Measurements from ENCODE around the gene LSM2. TPM values are rescaled to one million over a fixed set of nuclear protein-coding genes. Genes with fewer than 3 reads are reported as not detected.

The LSM2 gene
- total and polyA plus RNA-seq, 9 of the 15 experiments (the other 6 are each of a cell fraction or from before 2014, with no cell fraction given), result 154 to 407 (median 223) TPM

- TF ChIP-seq ETV6 (IDR thresholded peaks at IDR 0.05; ENCODE audit: borderline replicate concordance in 1 of 2, low read depth in 2 of 2, low read length in 1 of 2) (peak in 1 of 2 experiments; percentile 5; a peak in 1 of 4 replicates), ETV6 (CRISPR knock-in tag; IDR thresholded peaks at IDR 0.05; ENCODE audit: borderline replicate concordance) (peak; percentile 74; the same call in 1 of the 2 replicates), PREB (CRISPR knock-in tag; IDR thresholded peaks at IDR 0.05) (peak; percentile 17; the same call in 1 of the 2 replicates), MAFF (IDR thresholded peaks at IDR 0.05; ENCODE audit: low read length) (peak; percentile 20; the same call in 1 of the 2 replicates), ZC3H8 (IDR thresholded peaks at IDR 0.05) (no peak), HDAC2 (IDR thresholded peaks at IDR 0.05) (peak; percentile 85), GTF2F1 (IDR thresholded peaks at IDR 0.05; ENCODE audit: low read depth, low read length) (peak; percentile 84; the same call in 1 of the 2 replicates), FOXJ3 (CRISPR knock-in tag; IDR thresholded peaks at IDR 0.05) (no peak), NR0B1 (IDR thresholded peaks at IDR 0.05; ENCODE audit: partially characterized antibody) (no peak), BRD4 (IDR thresholded peaks at IDR 0.05) (no peak), IRF1 (CRISPR knock-in tag; IDR thresholded peaks at IDR 0.05; ENCODE audit: borderline replicate concordance) (no peak), ZNF184 (CRISPR knock-in tag; IDR thresholded peaks at IDR 0.05) (no peak), NCOA4 (IDR thresholded peaks at IDR 0.05; ENCODE audit: partially characterized antibody) (no peak), MCM7 (IDR thresholded peaks at IDR 0.05) (no peak), SUPT5H (IDR thresholded peaks at IDR 0.05) (peak; percentile 97), RBM15 (IDR thresholded peaks at IDR 0.05; ENCODE audit: insufficient read depth, low read length) (no peak), ETV1 (tag; conservative IDR thresholded peaks at IDR 0.05; ENCODE audit: low read depth) (no peak), RAD21 (CRISPR knock-in tag; conservative IDR thresholded peaks at IDR 0.05 in 1 of 2, IDR thresholded peaks at IDR 0.05 in 1 of 2) (peak; percentile 28 to 42; a peak in 3 of 4 replicates), ZNF134 (CRISPR knock-in tag; conservative IDR thresholded peaks at IDR 0.05) (0 out of 2 replicates have a peak, but pooled peaks have one; percentile 8), ZBTB1 (CRISPR knock-in tag; IDR thresholded peaks at IDR 0.05; ENCODE audit: borderline replicate concordance, low read depth) (no peak; the same call in 1 of the 2 replicates)
- TF ChIP-seq, protein P1, sequence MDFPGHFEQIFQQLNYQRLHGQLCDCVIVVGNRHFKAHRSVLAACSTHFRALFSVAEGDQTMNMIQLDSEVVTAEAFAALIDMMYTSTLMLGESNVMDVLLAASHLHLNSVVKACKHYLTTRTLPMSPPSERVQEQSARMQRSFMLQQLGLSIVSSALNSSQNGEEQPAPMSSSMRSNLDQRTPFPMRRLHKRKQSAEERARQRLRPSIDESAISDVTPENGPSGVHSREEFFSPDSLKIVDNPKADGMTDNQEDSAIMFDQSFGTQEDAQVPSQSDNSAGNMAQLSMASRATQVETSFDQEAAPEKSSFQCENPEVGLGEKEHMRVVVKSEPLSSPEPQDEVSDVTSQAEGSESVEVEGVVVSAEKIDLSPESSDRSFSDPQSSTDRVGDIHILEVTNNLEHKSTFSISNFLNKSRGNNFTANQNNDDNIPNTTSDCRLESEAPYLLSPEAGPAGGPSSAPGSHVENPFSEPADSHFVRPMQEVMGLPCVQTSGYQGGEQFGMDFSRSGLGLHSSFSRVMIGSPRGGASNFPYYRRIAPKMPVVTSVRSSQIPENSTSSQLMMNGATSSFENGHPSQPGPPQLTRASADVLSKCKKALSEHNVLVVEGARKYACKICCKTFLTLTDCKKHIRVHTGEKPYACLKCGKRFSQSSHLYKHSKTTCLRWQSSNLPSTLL (IDR thresholded peaks at IDR 0.05), result peak; percentile 91
- TF ChIP-seq, protein P2, sequence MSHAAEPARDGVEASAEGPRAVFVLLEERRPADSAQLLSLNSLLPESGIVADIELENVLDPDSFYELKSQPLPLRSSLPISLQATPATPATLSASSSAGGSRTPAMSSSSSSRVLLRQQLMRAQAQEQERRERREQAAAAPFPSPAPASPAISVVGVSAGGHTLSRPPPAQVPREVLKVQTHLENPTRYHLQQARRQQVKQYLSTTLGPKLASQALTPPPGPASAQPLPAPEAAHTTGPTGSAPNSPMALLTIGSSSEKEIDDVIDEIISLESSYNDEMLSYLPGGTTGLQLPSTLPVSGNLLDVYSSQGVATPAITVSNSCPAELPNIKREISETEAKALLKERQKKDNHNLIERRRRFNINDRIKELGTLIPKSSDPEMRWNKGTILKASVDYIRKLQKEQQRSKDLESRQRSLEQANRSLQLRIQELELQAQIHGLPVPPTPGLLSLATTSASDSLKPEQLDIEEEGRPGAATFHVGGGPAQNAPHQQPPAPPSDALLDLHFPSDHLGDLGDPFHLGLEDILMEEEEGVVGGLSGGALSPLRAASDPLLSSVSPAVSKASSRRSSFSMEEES (CRISPR knock-in tag; IDR thresholded peaks at IDR 0.05), result 0 out of 2 replicates have a peak, but pooled peaks have one; percentile 6
These were observed at the start of gene LSM2 (continued) for GRCh38 chr6:31806470-31807272.
